ENCODE measurements around the gene INCA1.

GRCh38 chr17:4971826-4972225 lies 25.5 kb downstream of the INCA1 start:
- TF ChIP-seq FOSL2 (IDR thresholded peaks at IDR 0.05; ENCODE audit: borderline replicate concordance, low read depth) (no peak), CTCF (IDR thresholded peaks at IDR 0.05) (no peak), ZBTB33 (IDR thresholded peaks at IDR 0.05; ENCODE audit: borderline replicate concordance, low read depth) (no peak), POLR2AphosphoS5 (IDR thresholded peaks at IDR 0.05; ENCODE audit: low read depth, low read length) (no peak), FOXM1 (IDR thresholded peaks at IDR 0.05; ENCODE audit: low read depth) (no peak), NFIC (IDR thresholded peaks at IDR 0.05; ENCODE audit: borderline replicate concordance) (no peak), SMC3 (IDR thresholded peaks at IDR 0.05; ENCODE audit: low read depth, low read length) (no peak), RAD21 (IDR thresholded peaks at IDR 0.05; ENCODE audit: low read length) (no peak), TCF12 (IDR thresholded peaks at IDR 0.05) (no peak), CHD2 (IDR thresholded peaks at IDR 0.05; ENCODE audit: low read length, partially characterized antibody) (no peak), JUND (IDR thresholded peaks at IDR 0.05) (no peak), EP300 (IDR thresholded peaks at IDR 0.05; ENCODE audit: borderline replicate concordance in 1 of 2, low read depth in 1 of 2, low read length in 1 of 2) (no peak)
